HL-60 (cell line): ENCODE data around the gene ARHGAP26.

Source experiments
- DNase-seq, 2 experiments: peaks; one replicate each; pipeline ENCODE4 v3.0.0-alpha.2; 2010 to 2020; ENCODE audit warnings: low read depth in 1 of 2, low spot score in 1 of 2
- H3K27ac ChIP-seq: fragments of 250-450 bp; sonication (Bioruptor Pico); replicated peaks from 2 replicates; pipeline ENCODE4 v1.5.1; 2020; ENCODE audit warnings: mild to moderate bottlenecking, moderate library complexity
- H3K27me3 ChIP-seq: fragments of 250-450 bp; sonication (Bioruptor Pico); 2 replicates; pipeline ENCODE4 v1.5.1; 2021; ENCODE audit warnings: mild to moderate bottlenecking, moderate library complexity; ENCODE audit not compliant: insufficient read depth, poor library complexity, severe bottlenecking
- H3K4me3 ChIP-seq: replicated peaks from 2 replicates; pipeline ENCODE4 v1.5.1; 2011; ENCODE audit warnings: mild to moderate bottlenecking, control low read depth, low read length; ENCODE audit not compliant: insufficient read depth
- GABPA ChIP-seq: IDR thresholded peaks from 2 replicates; pipeline ENCODE4 v1.6.1; 2012; ENCODE audit warnings: low read depth
- POLR2AphosphoS5 ChIP-seq: IDR thresholded peaks from 2 replicates; pipeline ENCODE4 v1.6.1; 2012; ENCODE audit warnings: low read depth
- SPI1 ChIP-seq: IDR thresholded peaks from 2 replicates; pipeline ENCODE4 v1.6.1; 2012; ENCODE audit warnings: low read depth, mild to moderate bottlenecking, borderline replicate concordance
- TF ChIP-seq, protein P1 (sequence below): IDR thresholded peaks from 2 replicates; pipeline ENCODE4 v1.6.1; 2012; ENCODE audit warnings: low read depth; ENCODE audit not compliant: insufficient replicate concordance
- TF ChIP-seq, protein P2 (sequence below): IDR thresholded peaks from one replicate; pipeline ENCODE4 v1.5.1; 2011; ENCODE audit warnings: low read length, control low read depth, inconsistent platforms; ENCODE audit not compliant: insufficient read depth

Gene ARHGAP26

DNA sequence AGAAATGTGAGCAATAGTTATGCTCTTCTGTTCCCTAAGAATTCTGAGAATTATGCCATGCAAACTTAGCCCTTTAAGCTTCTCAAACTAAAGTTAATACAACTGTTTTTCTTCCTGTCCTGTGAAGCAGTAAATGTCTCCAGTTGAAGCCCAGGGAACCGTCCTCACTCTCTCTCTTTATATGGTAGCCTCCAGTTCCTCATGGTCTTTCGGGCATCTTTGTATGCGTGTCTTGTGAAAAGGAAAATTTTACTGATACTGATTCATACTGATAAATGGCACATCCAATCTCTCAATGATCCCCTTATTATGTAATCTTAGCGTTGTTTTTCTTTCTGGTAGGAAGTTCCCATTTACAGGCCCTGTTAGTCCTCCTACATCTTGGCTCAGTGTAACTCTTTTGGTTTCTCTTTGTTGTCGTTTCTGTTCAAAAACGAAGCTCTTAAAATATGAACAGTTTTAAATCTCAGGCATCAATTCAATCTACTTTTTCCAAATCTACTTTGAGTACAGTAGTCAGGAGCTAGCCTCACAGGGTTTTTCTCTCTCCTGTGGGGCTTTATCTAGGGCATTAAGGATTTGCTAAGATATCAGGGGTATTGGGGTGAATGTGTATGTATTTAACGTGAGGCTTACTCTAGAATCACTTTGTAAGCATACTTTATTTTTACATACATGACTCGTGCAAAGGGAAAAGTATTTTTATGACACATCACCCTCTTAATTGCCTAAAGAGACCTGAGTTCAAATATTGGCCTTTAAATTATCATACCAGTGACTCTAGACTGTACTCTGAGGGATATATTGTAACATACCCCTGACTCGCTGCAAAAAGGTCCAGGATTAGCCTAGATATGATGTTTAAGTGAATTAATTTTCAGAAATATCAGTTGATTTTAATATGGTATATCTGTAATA, 375.3 kb downstream of the ARHGAP26 start:
- no peaks in the 10 kb centered on the region for H3K27me3 ChIP-seq
- H3K4me3 ChIP-seq: no peak overlapping the region
- no peak for TF ChIP-seq POLR2AphosphoS5
- no peak for TF ChIP-seq GABPA
- TF ChIP-seq, protein P1, sequence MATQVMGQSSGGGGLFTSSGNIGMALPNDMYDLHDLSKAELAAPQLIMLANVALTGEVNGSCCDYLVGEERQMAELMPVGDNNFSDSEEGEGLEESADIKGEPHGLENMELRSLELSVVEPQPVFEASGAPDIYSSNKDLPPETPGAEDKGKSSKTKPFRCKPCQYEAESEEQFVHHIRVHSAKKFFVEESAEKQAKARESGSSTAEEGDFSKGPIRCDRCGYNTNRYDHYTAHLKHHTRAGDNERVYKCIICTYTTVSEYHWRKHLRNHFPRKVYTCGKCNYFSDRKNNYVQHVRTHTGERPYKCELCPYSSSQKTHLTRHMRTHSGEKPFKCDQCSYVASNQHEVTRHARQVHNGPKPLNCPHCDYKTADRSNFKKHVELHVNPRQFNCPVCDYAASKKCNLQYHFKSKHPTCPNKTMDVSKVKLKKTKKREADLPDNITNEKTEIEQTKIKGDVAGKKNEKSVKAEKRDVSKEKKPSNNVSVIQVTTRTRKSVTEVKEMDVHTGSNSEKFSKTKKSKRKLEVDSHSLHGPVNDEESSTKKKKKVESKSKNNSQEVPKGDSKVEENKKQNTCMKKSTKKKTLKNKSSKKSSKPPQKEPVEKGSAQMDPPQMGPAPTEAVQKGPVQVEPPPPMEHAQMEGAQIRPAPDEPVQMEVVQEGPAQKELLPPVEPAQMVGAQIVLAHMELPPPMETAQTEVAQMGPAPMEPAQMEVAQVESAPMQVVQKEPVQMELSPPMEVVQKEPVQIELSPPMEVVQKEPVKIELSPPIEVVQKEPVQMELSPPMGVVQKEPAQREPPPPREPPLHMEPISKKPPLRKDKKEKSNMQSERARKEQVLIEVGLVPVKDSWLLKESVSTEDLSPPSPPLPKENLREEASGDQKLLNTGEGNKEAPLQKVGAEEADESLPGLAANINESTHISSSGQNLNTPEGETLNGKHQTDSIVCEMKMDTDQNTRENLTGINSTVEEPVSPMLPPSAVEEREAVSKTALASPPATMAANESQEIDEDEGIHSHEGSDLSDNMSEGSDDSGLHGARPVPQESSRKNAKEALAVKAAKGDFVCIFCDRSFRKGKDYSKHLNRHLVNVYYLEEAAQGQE: no peak
- TF ChIP-seq, protein P2, sequence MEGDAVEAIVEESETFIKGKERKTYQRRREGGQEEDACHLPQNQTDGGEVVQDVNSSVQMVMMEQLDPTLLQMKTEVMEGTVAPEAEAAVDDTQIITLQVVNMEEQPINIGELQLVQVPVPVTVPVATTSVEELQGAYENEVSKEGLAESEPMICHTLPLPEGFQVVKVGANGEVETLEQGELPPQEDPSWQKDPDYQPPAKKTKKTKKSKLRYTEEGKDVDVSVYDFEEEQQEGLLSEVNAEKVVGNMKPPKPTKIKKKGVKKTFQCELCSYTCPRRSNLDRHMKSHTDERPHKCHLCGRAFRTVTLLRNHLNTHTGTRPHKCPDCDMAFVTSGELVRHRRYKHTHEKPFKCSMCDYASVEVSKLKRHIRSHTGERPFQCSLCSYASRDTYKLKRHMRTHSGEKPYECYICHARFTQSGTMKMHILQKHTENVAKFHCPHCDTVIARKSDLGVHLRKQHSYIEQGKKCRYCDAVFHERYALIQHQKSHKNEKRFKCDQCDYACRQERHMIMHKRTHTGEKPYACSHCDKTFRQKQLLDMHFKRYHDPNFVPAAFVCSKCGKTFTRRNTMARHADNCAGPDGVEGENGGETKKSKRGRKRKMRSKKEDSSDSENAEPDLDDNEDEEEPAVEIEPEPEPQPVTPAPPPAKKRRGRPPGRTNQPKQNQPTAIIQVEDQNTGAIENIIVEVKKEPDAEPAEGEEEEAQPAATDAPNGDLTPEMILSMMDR: no peak
- no peak for TF ChIP-seq SPI1
- H3K27ac ChIP-seq: no peak overlapping the region
- no peak for DNase-seq

DNA sequence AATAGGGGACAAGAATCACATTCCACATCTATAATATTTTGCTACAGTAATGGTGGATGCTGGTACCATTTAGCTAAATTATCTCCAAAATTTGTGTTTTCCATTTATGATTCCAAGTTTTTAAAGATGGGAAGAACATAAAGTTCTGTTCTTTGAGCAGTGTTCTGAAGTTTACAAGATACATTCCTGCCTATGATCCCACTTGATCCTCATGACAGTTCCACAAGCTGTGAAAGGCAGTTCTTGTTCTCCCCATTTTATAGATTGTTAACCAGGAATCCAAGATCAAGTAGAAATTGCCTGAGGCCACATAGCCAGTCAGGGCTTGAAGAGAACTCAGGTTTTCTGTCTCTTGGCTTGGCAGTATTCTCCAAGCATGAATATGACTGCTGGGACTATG, 376.0 kb downstream of the ARHGAP26 start:
- TF ChIP-seq, protein P1: no peak
- no peak for TF ChIP-seq GABPA
- no peak for TF ChIP-seq POLR2AphosphoS5
- TF ChIP-seq SPI1: no peak
- TF ChIP-seq, protein P2: no peak
- H3K4me3 ChIP-seq: no peak overlapping the region
- no peaks in the 10 kb centered on the region for H3K27me3 ChIP-seq
- DNase-seq: no peak
- H3K27ac ChIP-seq: no peak overlapping the region

DNA sequence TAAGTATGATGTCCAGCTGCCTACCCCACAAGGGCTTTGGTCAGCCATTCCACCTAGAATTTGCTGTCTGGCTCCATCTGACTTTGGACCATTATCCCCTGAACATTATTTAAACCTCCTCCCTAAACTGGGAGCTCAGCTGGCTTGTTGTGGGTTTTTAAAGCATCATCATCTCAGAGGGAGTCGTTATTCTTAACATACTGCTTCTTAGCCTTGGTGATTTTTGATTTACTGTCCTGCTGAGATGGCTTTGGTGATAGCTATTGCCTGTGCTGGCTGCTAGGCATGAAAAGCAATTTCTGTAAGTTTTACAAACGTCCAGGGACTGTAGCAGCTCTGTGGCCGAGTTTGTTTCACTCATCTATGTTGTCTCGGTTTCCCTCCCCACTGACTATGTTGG, 377.2 kb downstream of the ARHGAP26 start:
- no peak for DNase-seq
- TF ChIP-seq POLR2AphosphoS5: no peak
- TF ChIP-seq GABPA: no peak
- TF ChIP-seq, protein P1: no peak
- no peak for TF ChIP-seq SPI1
- TF ChIP-seq, protein P2: no peak
- no peak overlapping the region for H3K4me3 ChIP-seq

More for the DNA sequence above, 377.2 kb downstream of the ARHGAP26 start:
- H3K27ac ChIP-seq: no peak overlapping the region
- no peaks in the 10 kb centered on the region for H3K27me3 ChIP-seq
